Measurements from ENCODE around the gene TBC1D4.
"Not testable (repeated sequence)": the region's sequence is repeated elsewhere in the genome, so short reads cannot be mapped to it uniquely, and the experiment has no call there.

TBC1D4 gene

GRCh38 chr13:75352641-75353327, 129.2 kb downstream of the TBC1D4 start:
- no peak for DNase-seq

GRCh38 chr13:75351538-75351937, 130.4 kb downstream of the TBC1D4 start:
- not testable (repeated sequence) for DNase-seq

GRCh38 chr13:75347925-75348324, 134.0 kb downstream of the TBC1D4 start:
- no peak for DNase-seq

GRCh38 chr13:75347457-75347856, 134.5 kb downstream of the TBC1D4 start:
- DNase-seq = no peak

GRCh38 chr13:75345193-75345592, 136.8 kb downstream of the TBC1D4 start:
- DNase-seq = no peak

- no peak for DNase-seq
These were observed 140.9 kb downstream of the TBC1D4 start for GRCh38 chr13:75341028-75341427.

GRCh38 chr13:75339635-75340374, 142.2 kb downstream of the TBC1D4 start:
- no peak for DNase-seq

GRCh38 chr13:75334634-75335447, 147.1 kb downstream of the TBC1D4 start:
- no peak for DNase-seq

- no peak for DNase-seq
These were observed 148.9 kb downstream of the TBC1D4 start for GRCh38 chr13:75333103-75333502.

GRCh38 chr13:75331792-75332349, 150.1 kb downstream of the TBC1D4 start:
- no peak for DNase-seq

GRCh38 chr13:75330770-75331169, 151.2 kb downstream of the TBC1D4 start:
- DNase-seq = no peak

GRCh38 chr13:75329723-75330122, 152.2 kb downstream of the TBC1D4 start:
- DNase-seq = no peak

- DNase-seq = no peak
These were observed 152.9 kb downstream of the TBC1D4 start for GRCh38 chr13:75329097-75329496.

- peak in 3 of 6 experiments; percentile 1 to 71 (median 59) for DNase-seq
These were observed 154.8 kb downstream of the TBC1D4 start for GRCh38 chr13:75327135-75327510.

GRCh38 chr13:75326173-75327134, 155.5 kb downstream of the TBC1D4 start:
- DNase-seq = peak; percentile 23 to 87 (median 68)

GRCh38 chr13:75325711-75326110, 156.3 kb downstream of the TBC1D4 start:
- DNase-seq = no peak

- no peak for DNase-seq
These were observed 157.5 kb downstream of the TBC1D4 start for GRCh38 chr13:75324413-75324940.

GRCh38 chr13:75321084-75321483, 160.9 kb downstream of the TBC1D4 start:
- no peak for DNase-seq

GRCh38 chr13:75319254-75319653, 162.7 kb downstream of the TBC1D4 start:
- DNase-seq = no peak

- no peak for DNase-seq
These were observed 163.7 kb downstream of the TBC1D4 start for GRCh38 chr13:75318138-75318833.

- no peak for DNase-seq
These were observed 165.5 kb downstream of the TBC1D4 start for GRCh38 chr13:75316427-75316826.

Measured in stimulated activated naive CD4-positive, alpha-beta T cell (primary cell).